Stomach (tissue), 9 donors: Measurements from ENCODE around the gene STAT1. TPM values are rescaled to one million over a fixed set of nuclear protein-coding genes. Genes with fewer than 3 reads are reported as not detected.
"Not testable (repeated sequence)": the region's sequence is repeated elsewhere in the genome, so short reads cannot be mapped to it uniquely, and the experiment has no call there.

Source experiments
- DNase-seq, 2 donors: peaks; one replicate each; pipeline versions ENCODE4 v3.0.0 to v3.0.0-alpha.2; 2013 to 2019
- H3K27ac ChIP-seq, 5 donors: fragments of 200-600 bp in 4 of 5; sonication (generic) in 4 of 5; one replicate each; pipeline ENCODE4 v1.5.1; 2013 to 2019; ENCODE audit warnings: mild to moderate bottlenecking in 1 of 5, moderate library complexity in 1 of 5
- H3K27me3 ChIP-seq, 3 donors: fragments of 200-600 bp; sonication (generic); one replicate each; pipeline ENCODE4 v1.5.1; 2017 to 2019; ENCODE audit warnings: mixed run types in 1 of 3
- H3K36me3 ChIP-seq, 4 donors: fragments of 200-600 bp; sonication (generic); 1 replicate in 3 of 4; 2 replicates in 1 of 4; pipeline ENCODE4 v1.5.1; 2016 to 2019
- H3K4me1 ChIP-seq, 4 donors: fragments of 200-600 bp; sonication (generic); one replicate each; pipeline ENCODE4 v1.5.1; 2016 to 2019
- H3K4me3 ChIP-seq, 4 donors: fragments of 200-600 bp; sonication (generic) in 3 of 4; one replicate each; pipeline ENCODE4 v1.5.1; 2016 to 2019; ENCODE audit warnings: mild to moderate bottlenecking in 1 of 4
- H3K9me3 ChIP-seq, 4 donors: fragments of 200-600 bp; sonication (generic); one replicate each; pipeline ENCODE4 v1.5.1; 2016 to 2019
- EP300 ChIP-seq: sonication (generic); formaldehyde crosslinking; IDR thresholded peaks from one replicate; pipeline ENCODE4 v1.6.1; 2017; ENCODE audit warnings: antibody characterized with exemption
- POLR2A ChIP-seq, 4 donors: fragments of 450-650 bp; IDR thresholded peaks; one replicate each; pipeline ENCODE4 v1.6.1; 2016; ENCODE audit warnings: antibody characterized with exemption in 4 of 4, control low read depth in 2 of 4, mild to moderate bottlenecking in 1 of 4, moderate library complexity in 1 of 4
- POLR2AphosphoS5 ChIP-seq, 3 donors: sonication (generic); formaldehyde crosslinking; IDR thresholded peaks; one replicate each; pipeline ENCODE4 v1.6.1; 2016; ENCODE audit warnings: antibody characterized with exemption in 3 of 3
- WGBS, 5 donors: extraction: QIAGEN DNeasy Blood & Tissue Kit in 3 of 5; methylation state at CpG; one replicate each; pipeline versions ENCODE4 v1.1.5 to v1.1.7; 2013 to 2018; 5-methylcytosine and 5-hydroxymethylcytosine counted together
- intact Hi-C: fragments of 100-400 bp; cut with DNase I; formaldehyde crosslinking; loops from one replicate; pipeline ENCODE4 v1.15.1; 2023; ENCODE audit warnings: low total_unique reads
- polyA plus RNA-seq, 3 donors: library from polyadenylated mRNA; stranded (reverse); fragments of 200-250 nt; gene quantifications; one replicate each; pipeline ENCODE4 v1.2.3, GENCODE V29; 2013
- total RNA-seq, 5 donors: library from RNA; depleted of rRNA; stranded (reverse); fragments of >200 nt; gene quantifications; one replicate each; pipeline versions ENCODE4 v1.1.0 to v1.2.3, GENCODE V29; 2014 to 2016
- TF ChIP-seq, protein P1 (sequence below), 7 experiments: fragments of 450-650 bp in 4 of 7; fragments of 200-600 bp in 3 of 7; sonication (generic) in 3 of 7; IDR thresholded peaks; one replicate each; pipeline ENCODE4 v1.5.1; 2016 to 2019; ENCODE audit warnings: antibody characterized with exemption in 7 of 7, control low read depth in 2 of 7, mild to moderate bottlenecking in 1 of 7
- donor health status: healthy with polysubstance abuse.
- donor health status: Bipolar disorder and iron deficiency.
- donor health status: healthy.

STAT1 gene
- total and polyA plus RNA-seq, 8 donors: 23.2 to 289 (median 61.7) TPM

DNA sequence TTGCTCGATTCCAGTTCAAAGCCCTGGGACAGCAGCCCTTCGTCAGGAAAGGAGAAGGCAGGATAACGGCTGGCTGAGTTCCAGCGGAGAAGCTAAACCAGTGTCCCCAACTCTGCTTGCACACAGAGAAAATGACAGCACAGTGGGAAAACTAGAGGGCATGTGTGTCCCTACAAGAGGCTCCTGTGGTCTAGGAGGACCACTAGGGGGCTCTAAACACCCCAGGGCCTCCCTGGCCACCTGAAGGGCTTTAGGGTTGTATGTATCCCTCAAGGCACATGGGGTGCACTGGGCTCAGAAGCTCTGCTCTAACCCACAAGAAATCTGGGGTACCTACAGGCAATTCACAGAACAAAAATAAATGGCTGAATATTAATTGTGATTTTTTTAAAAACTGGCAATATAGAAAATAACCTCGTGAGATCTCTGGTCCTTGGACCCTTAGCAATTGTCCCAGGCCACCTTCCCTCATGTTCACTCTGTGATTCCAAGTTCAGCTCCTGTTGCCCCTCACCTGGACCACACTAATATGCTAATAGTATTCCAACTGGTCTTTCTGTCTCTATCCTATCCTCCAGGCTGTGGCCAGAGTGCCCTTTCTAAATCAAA is 17.5 kb downstream of the STAT1 start:
- DNase-seq: peak in 1 of 2 donors; percentile 66

GRCh38 chr2:190995315-190995714 is 18.7 kb downstream of the STAT1 start:
- intact Hi-C loops, H3K27ac ChIP-seq, DNase-seq, H3K27me3 ChIP-seq, H3K4me1 ChIP-seq, H3K9me3 ChIP-seq, H3K4me3 ChIP-seq: not testable (repeated sequence)
- 74 to 88% (median 86%) methylated on average over 3 of the region's 3 CpGs for WGBS, 5 donors
- H3K36me3 ChIP-seq: peaks cover 79 to 100% (median 100%) of the 10 kb centered on the region in 4 donors

More for the DNA sequence above, 17.5 kb downstream of the STAT1 start:
- no peaks in the 10 kb centered on the region for H3K27me3 ChIP-seq
- H3K27ac ChIP-seq: no peak overlapping the region
- TF ChIP-seq, protein P1, sequence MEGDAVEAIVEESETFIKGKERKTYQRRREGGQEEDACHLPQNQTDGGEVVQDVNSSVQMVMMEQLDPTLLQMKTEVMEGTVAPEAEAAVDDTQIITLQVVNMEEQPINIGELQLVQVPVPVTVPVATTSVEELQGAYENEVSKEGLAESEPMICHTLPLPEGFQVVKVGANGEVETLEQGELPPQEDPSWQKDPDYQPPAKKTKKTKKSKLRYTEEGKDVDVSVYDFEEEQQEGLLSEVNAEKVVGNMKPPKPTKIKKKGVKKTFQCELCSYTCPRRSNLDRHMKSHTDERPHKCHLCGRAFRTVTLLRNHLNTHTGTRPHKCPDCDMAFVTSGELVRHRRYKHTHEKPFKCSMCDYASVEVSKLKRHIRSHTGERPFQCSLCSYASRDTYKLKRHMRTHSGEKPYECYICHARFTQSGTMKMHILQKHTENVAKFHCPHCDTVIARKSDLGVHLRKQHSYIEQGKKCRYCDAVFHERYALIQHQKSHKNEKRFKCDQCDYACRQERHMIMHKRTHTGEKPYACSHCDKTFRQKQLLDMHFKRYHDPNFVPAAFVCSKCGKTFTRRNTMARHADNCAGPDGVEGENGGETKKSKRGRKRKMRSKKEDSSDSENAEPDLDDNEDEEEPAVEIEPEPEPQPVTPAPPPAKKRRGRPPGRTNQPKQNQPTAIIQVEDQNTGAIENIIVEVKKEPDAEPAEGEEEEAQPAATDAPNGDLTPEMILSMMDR (IDR thresholded peaks at IDR 0.05): peak in 4 of 7 experiments; percentile 21 to 34 (median 27)
- no peak for TF ChIP-seq POLR2AphosphoS5 (IDR thresholded peaks at IDR 0.05)
- no peak for TF ChIP-seq POLR2A (IDR thresholded peaks at IDR 0.05)
- TF ChIP-seq EP300: no peak
- WGBS, 5 donors: 85 to 97% (median 88%) methylated on average over 5 of the region's 5 CpGs
- peaks cover 77 to 100% (median 100%) of the 10 kb centered on the region in 4 donors for H3K36me3 ChIP-seq
- peaks cover 0 to 5% (median 0%) of the 10 kb centered on the region in 4 donors for H3K4me1 ChIP-seq
- no peaks in the 10 kb centered on the region for H3K9me3 ChIP-seq
- intact Hi-C loops: no loop called here
- H3K4me3 ChIP-seq: no peak overlapping the region

DNA sequence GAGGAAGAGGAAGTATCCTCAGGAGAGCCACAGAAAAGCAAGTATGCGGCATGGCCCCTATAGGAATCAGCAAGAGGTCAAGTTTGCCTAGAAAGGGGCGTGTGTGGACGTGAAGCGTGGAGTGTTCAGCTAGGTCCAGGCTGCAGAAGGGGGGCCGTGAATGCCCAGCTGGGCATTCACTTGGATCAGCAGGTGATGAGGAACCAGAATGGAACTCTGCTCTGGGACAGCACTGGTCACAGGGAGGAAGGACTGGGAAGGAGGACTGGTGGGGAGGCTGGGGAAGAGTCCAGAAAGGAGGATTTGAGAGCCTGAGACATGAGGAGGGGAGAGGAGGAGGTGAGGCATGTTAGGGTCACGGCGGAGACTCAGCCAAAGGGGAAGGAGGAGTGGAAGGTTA is 19.8 kb downstream of the STAT1 start:
- Histone ChIP-seq H3K36me3 (peaks cover 84 to 100% (median 100%) of the 10 kb centered on the region in 4 donors), H3K27ac (no peak overlapping the region), H3K27me3 (no peaks in the 10 kb centered on the region), H3K4me1 (peaks cover 0 to 5% (median 0%) of the 10 kb centered on the region in 4 donors), H3K4me3 (no peak overlapping the region), H3K9me3 (no peaks in the 10 kb centered on the region)
- TF ChIP-seq POLR2AphosphoS5 (IDR thresholded peaks at IDR 0.05) (no peak), EP300 (no peak), POLR2A (IDR thresholded peaks at IDR 0.05) (no peak)
- TF ChIP-seq, protein P1 (IDR thresholded peaks at IDR 0.05): no peak
- 79 to 95% (median 93%) methylated on average over 7 of the region's 7 CpGs for WGBS, 5 donors
- no peak for DNase-seq
- intact Hi-C loops: no loop called here

GRCh38 chr2:190993292-190993643 is 20.7 kb downstream of the STAT1 start:
- Histone ChIP-seq H3K27me3 (no peaks in the 10 kb centered on the region), H3K27ac (no peak overlapping the region), H3K4me1 (peaks cover 0 to 5% (median 0%) of the 10 kb centered on the region in 4 donors), H3K9me3 (no peaks in the 10 kb centered on the region), H3K36me3 (peaks cover 87 to 100% (median 100%) of the 10 kb centered on the region in 4 donors), H3K4me3 (no peak overlapping the region)
- no peak for DNase-seq
- intact Hi-C loops: no loop called here
- TF ChIP-seq POLR2AphosphoS5 (IDR thresholded peaks at IDR 0.05) (no peak), POLR2A (IDR thresholded peaks at IDR 0.05) (no peak), EP300 (no peak)
- TF ChIP-seq, protein P1 (IDR thresholded peaks at IDR 0.05): no peak
- 91 to 94% (median 94%) methylated on average over 6 of the region's 6 CpGs for WGBS, 5 donors

- Histone ChIP-seq H3K9me3 (no peaks in the 10 kb centered on the region), H3K27ac (no peak overlapping the region), H3K36me3 (peaks cover 88 to 100% (median 100%) of the 10 kb centered on the region in 4 donors), H3K4me1 (no peaks in the 10 kb centered on the region), H3K4me3 (no peak overlapping the region), H3K27me3 (no peaks in the 10 kb centered on the region)
- intact Hi-C loops: no loop called here
- WGBS, 5 donors: 79 to 96% (median 89%) methylated on average over 6 of the region's 6 CpGs
- no peak for DNase-seq
- TF ChIP-seq POLR2AphosphoS5 (IDR thresholded peaks at IDR 0.05) (no peak), EP300 (no peak), POLR2A (IDR thresholded peaks at IDR 0.05) (no peak)
- TF ChIP-seq, protein P1 (IDR thresholded peaks at IDR 0.05): no peak
Measured at GRCh38 chr2:190990132-190990531, 23.8 kb downstream of the STAT1 start.
